ENCODE measurements around the gene THADA.

Gene THADA

DNA sequence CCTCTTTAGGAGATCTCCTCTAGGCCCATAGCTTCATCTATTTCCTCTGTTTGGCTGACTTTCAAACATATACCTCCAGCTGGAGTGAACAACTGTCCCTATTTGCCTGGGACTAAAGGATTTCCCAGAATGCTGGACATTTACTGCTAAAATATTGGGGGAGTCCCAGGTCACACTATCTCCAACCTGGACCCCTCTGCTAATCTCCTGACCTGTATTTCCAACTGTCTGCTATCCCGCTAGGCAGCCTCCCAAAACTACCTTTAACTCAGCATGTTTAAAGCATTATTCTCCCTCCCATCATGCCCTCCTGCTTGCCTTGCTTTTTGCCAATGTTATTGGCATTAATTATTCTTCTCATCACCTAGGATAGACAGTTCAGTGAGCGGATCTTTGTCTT is 77.1 kb downstream of the THADA start:
- H3K9me3 ChIP-seq (ENCODE audit: control insufficient read depth, insufficient read depth, low read length) = no peaks in the 10 kb centered on the region
- H3K36me3 ChIP-seq (ENCODE audit: control insufficient read depth, low read length) = peaks cover 3% of the 10 kb centered on the region; the same call in 1 of the 2 replicates
- TF ChIP-seq EZH2phosphoT487 (IDR thresholded peaks at IDR 0.05; ENCODE audit: borderline replicate concordance, low read length) = no peak
- TF ChIP-seq, protein P1, sequence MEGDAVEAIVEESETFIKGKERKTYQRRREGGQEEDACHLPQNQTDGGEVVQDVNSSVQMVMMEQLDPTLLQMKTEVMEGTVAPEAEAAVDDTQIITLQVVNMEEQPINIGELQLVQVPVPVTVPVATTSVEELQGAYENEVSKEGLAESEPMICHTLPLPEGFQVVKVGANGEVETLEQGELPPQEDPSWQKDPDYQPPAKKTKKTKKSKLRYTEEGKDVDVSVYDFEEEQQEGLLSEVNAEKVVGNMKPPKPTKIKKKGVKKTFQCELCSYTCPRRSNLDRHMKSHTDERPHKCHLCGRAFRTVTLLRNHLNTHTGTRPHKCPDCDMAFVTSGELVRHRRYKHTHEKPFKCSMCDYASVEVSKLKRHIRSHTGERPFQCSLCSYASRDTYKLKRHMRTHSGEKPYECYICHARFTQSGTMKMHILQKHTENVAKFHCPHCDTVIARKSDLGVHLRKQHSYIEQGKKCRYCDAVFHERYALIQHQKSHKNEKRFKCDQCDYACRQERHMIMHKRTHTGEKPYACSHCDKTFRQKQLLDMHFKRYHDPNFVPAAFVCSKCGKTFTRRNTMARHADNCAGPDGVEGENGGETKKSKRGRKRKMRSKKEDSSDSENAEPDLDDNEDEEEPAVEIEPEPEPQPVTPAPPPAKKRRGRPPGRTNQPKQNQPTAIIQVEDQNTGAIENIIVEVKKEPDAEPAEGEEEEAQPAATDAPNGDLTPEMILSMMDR (IDR thresholded peaks at IDR 0.05; ENCODE audit: low read depth, low read length, poor library complexity, severe bottlenecking) = no peak
- H3K79me2 ChIP-seq (ENCODE audit: control insufficient read depth, low read length) = no peaks in the 10 kb centered on the region
- no peak overlapping the region for H3K4me3 ChIP-seq (ENCODE audit: low read length)
- H3K27ac ChIP-seq (ENCODE audit: low read depth, low read length) = no peak overlapping the region
- H3K27me3 ChIP-seq (ENCODE audit: control insufficient read depth, low read length) = no peaks in the 10 kb centered on the region
- H4K20me1 ChIP-seq (ENCODE audit: control insufficient read depth, insufficient read depth, low read depth, low read length) = no peaks in the 10 kb centered on the region
- H3K4me2 ChIP-seq (ENCODE audit: low read length) = no peak overlapping the region
- H3K4me1 ChIP-seq (ENCODE audit: control insufficient read depth, low read length) = peaks cover 16% of the 10 kb centered on the region
- no peaks in the 10 kb centered on the region for H3K9me2 ChIP-seq (replicated peaks; ENCODE audit: control insufficient read depth, low read length)
- H3F3A ChIP-seq (ENCODE audit: control insufficient read depth, insufficient read depth) = peaks cover 6% of the 10 kb centered on the region; the same call in 1 of the 2 replicates

DNA sequence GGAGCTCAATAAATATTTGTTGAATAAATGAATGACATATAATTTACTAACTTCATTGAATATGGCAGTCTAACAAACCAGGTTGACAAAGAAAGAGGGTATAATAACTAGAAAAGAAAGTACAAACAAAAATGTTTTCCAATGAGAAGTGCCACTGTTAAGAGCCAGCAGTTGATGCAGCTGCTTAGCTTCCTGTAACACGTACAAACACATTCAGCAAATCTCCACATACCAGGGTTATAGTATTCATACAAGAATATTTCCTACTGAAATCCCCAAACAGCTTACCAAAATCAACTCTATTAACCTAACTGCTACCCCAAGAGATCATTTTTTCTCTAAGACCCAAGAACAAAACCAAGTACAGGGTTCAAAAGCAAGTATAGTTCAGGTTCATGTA is 77.7 kb downstream of the THADA start:
- H3K4me2 ChIP-seq (ENCODE audit: low read length) = no peak overlapping the region
- no peaks in the 10 kb centered on the region for H3K27me3 ChIP-seq (ENCODE audit: control insufficient read depth, low read length)
- no peaks in the 10 kb centered on the region for H3K79me2 ChIP-seq (ENCODE audit: control insufficient read depth, low read length)
- TF ChIP-seq, protein P1 (IDR thresholded peaks at IDR 0.05; ENCODE audit: low read depth, low read length, poor library complexity, severe bottlenecking) = no peak
- TF ChIP-seq EZH2phosphoT487 (IDR thresholded peaks at IDR 0.05; ENCODE audit: borderline replicate concordance, low read length) = no peak
- no peak overlapping the region for H3K27ac ChIP-seq (ENCODE audit: low read depth, low read length)
- H3K9me2 ChIP-seq (replicated peaks; ENCODE audit: control insufficient read depth, low read length) = no peaks in the 10 kb centered on the region
- no peaks in the 10 kb centered on the region for H3K9me3 ChIP-seq (ENCODE audit: control insufficient read depth, insufficient read depth, low read length)
- H3K36me3 ChIP-seq (ENCODE audit: control insufficient read depth, low read length) = peaks cover 6% of the 10 kb centered on the region; the same call in 1 of the 2 replicates
- peaks cover 6% of the 10 kb centered on the region; the same call in 1 of the 2 replicates for H3F3A ChIP-seq (ENCODE audit: control insufficient read depth, insufficient read depth)
- peaks cover 16% of the 10 kb centered on the region for H3K4me1 ChIP-seq (ENCODE audit: control insufficient read depth, low read length)
- H4K20me1 ChIP-seq (ENCODE audit: control insufficient read depth, insufficient read depth, low read depth, low read length) = no peaks in the 10 kb centered on the region
- H3K4me3 ChIP-seq (ENCODE audit: low read length) = no peak overlapping the region

DNA sequence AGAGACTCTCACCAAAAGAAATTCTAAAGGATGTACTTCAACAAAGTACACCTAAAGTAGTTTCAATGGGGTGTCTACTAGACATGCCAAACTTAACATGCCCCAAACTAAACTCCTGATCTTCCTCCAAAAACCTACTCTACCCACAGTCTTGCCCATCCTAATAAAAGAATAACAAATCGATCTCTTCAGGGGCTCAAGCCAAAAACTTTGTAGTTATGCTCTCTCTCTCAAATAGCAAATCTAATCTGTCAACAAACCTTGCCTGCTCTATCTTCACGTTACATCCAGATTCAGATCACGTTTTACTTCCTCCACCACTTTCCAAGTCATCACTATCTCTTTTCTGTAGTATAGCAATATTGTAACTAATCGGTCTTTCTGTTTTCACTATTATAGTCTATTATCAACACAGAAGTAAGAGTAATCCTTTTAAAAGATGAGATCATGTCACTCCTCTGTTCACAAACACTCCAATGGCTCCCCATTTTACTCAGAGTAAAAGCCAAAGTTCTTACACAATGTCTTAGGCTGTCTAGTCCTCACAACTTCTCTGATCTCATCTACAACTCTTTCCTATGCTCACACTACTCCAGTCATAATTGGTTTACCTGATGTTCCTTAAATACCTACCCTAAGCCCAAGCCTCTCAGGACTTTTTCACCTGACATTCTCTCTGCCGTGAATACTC is 79.9 kb downstream of the THADA start:
- Histone ChIP-seq H3K36me3 (ENCODE audit: control insufficient read depth, low read length) (peaks cover 21% of the 10 kb centered on the region), H3F3A (ENCODE audit: control insufficient read depth, insufficient read depth) (peaks cover 6% of the 10 kb centered on the region; the same call in 1 of the 2 replicates)

More for the DNA sequence above, 79.9 kb downstream of the THADA start:
- Histone ChIP-seq H3K79me2 (ENCODE audit: control insufficient read depth, low read length) (no peaks in the 10 kb centered on the region), H3K9me3 (ENCODE audit: control insufficient read depth, insufficient read depth, low read length) (no peaks in the 10 kb centered on the region), H3K9me2 (replicated peaks; ENCODE audit: control insufficient read depth, low read length) (no peaks in the 10 kb centered on the region), H3K27ac (ENCODE audit: low read depth, low read length) (no peak overlapping the region), H3K4me2 (ENCODE audit: low read length) (no peak overlapping the region; the same call in 1 of the 2 replicates), H3K27me3 (ENCODE audit: control insufficient read depth, low read length) (no peaks in the 10 kb centered on the region), H3K4me3 (ENCODE audit: low read length) (no peak overlapping the region), H4K20me1 (ENCODE audit: control insufficient read depth, insufficient read depth, low read depth, low read length) (no peaks in the 10 kb centered on the region), H3K4me1 (ENCODE audit: control insufficient read depth, low read length) (peaks cover 16% of the 10 kb centered on the region)
- no peak for TF ChIP-seq EZH2phosphoT487 (IDR thresholded peaks at IDR 0.05; ENCODE audit: borderline replicate concordance, low read length)
- TF ChIP-seq, protein P1 (IDR thresholded peaks at IDR 0.05; ENCODE audit: low read depth, low read length, poor library complexity, severe bottlenecking) = no peak

Data from DOHH2 (cell line).